ENCODE data around the gene RNPEP. TPM values are rescaled to one million over a fixed set of nuclear protein-coding genes. Genes with fewer than 3 reads are reported as not detected.
"Not testable (repeated sequence)": the region's sequence is repeated elsewhere in the genome, so short reads cannot be mapped to it uniquely, and the experiment has no call there.

Gene RNPEP
- total RNA-seq (10 to 100 TPM; 19.1 to 37.9 TPM), polyA plus RNA-seq (ENCODE audit: insufficient read length in 2 of 2) (10 to 100 TPM; 36.0 to 41.4 TPM)
- long read RNA-seq, donor 1, transcript RNPEP-201 (11 exons, 2,427 nt), result major isoform, 6 of 14 reads
- long read RNA-seq, donor 1, partial matches to known transcripts, result 6 of 14 reads
- long read RNA-seq, donor 1, other reads (novel, unspliced or antisense), result 0 of 14 reads
- long read RNA-seq, donor 2, partial matches to known transcripts, result 0 of 3 reads
- long read RNA-seq, donor 2, other reads (novel, unspliced or antisense), result 0 of 3 reads
- long read RNA-seq, donor 3, transcript RNPEP-201 (11 exons, 2,427 nt), result major isoform, 5 of 5 reads
- long read RNA-seq, donor 3, partial matches to known transcripts, result 0 of 5 reads
- long read RNA-seq, donor 3, other reads (novel, unspliced or antisense), result 0 of 5 reads
- long read RNA-seq, donor 4, transcript RNPEP-201 (11 exons, 2,427 nt), result major isoform, 7 of 9 reads
- long read RNA-seq, donor 4, partial matches to known transcripts, result 0 of 9 reads
- long read RNA-seq, donor 4, other reads (novel, unspliced or antisense), result 0 of 9 reads

GRCh38 chr1:201982623-201983379 is at the start of gene RNPEP:
Gene RNPEP (plus strand): TSS chr1:201982648. CDS start chr1:201982667, 19 bp downstream.
- Histone ChIP-seq H3K27ac (ENCODE audit: low read depth, low read length) (peak within 1 kb of the TSS; percentile 82), H3K27me3 (ENCODE audit: control insufficient read depth, insufficient read depth, low read length) (no peaks in the 10 kb centered on the region), H3K36me3 (ENCODE audit: control insufficient read depth, insufficient read depth, low read length) (peaks cover 6% of the 10 kb centered on the region), H3K4me3 (ENCODE audit: low read depth, low read length) (peak within 1 kb of the TSS; percentile 65), H3K9me3 (ENCODE audit: control insufficient read depth, insufficient read depth, low read length) (no peaks in the 10 kb centered on the region), H3K4me1 (ENCODE audit: control insufficient read depth, insufficient read depth, low read length) (peaks cover 11% of the 10 kb centered on the region)
- DNase-seq (ENCODE audit: low read depth in 4 of 6, low spot score in 6 of 6), result peak; percentile 21 to 89 (median 40)
- under 1% methylated on average over 80 of the region's 80 CpGs for whole genome bisulfite sequencing (ENCODE audit: insufficient coverage)

GRCh38 chr1:201933840-201934430 is 48.5 kb upstream of the RNPEP start:
- no peak for DNase-seq (ENCODE audit: low read depth in 4 of 6, low spot score in 6 of 6)
- no peaks in the 10 kb centered on the region for H3K9me3 ChIP-seq (ENCODE audit: control insufficient read depth, insufficient read depth, low read length)
- 64% methylated on average over 5 of the region's 5 CpGs for WGBS (ENCODE audit: insufficient coverage)
- H3K4me3 ChIP-seq (ENCODE audit: low read depth, low read length), result no peak overlapping the region
- H3K4me1 ChIP-seq (ENCODE audit: control insufficient read depth, insufficient read depth, low read length), result peaks cover 5% of the 10 kb centered on the region
- H3K27ac ChIP-seq (ENCODE audit: low read depth, low read length), result no peak overlapping the region
- no peaks in the 10 kb centered on the region for H3K27me3 ChIP-seq (ENCODE audit: control insufficient read depth, insufficient read depth, low read length)
- H3K36me3 ChIP-seq (ENCODE audit: control insufficient read depth, insufficient read depth, low read length), result no peaks in the 10 kb centered on the region

GRCh38 chr1:201937624-201938213 is 44.7 kb upstream of the RNPEP start:
- no peak overlapping the region for H3K27ac ChIP-seq (ENCODE audit: low read depth, low read length)
- WGBS (ENCODE audit: insufficient coverage), result no CpG with 5 or more reads among the region's 5 CpGs
- DNase-seq (ENCODE audit: low read depth in 4 of 6, low spot score in 6 of 6), result no peak
- no peak overlapping the region for H3K4me3 ChIP-seq (ENCODE audit: low read depth, low read length)
- H3K9me3 ChIP-seq (ENCODE audit: control insufficient read depth, insufficient read depth, low read length), result no peaks in the 10 kb centered on the region
- H3K27me3 ChIP-seq (ENCODE audit: control insufficient read depth, insufficient read depth, low read length), result no peaks in the 10 kb centered on the region
- H3K36me3 ChIP-seq (ENCODE audit: control insufficient read depth, insufficient read depth, low read length), result no peaks in the 10 kb centered on the region
- H3K4me1 ChIP-seq (ENCODE audit: control insufficient read depth, insufficient read depth, low read length), result peaks cover 8% of the 10 kb centered on the region

GRCh38 chr1:201938440-201939035 is 43.9 kb upstream of the RNPEP start:
- Histone ChIP-seq H3K27ac (ENCODE audit: low read depth, low read length) (no peak overlapping the region), H3K36me3 (ENCODE audit: control insufficient read depth, insufficient read depth, low read length) (no peaks in the 10 kb centered on the region), H3K27me3 (ENCODE audit: control insufficient read depth, insufficient read depth, low read length) (no peaks in the 10 kb centered on the region), H3K4me3 (ENCODE audit: low read depth, low read length) (no peak overlapping the region), H3K4me1 (ENCODE audit: control insufficient read depth, insufficient read depth, low read length) (peaks cover 8% of the 10 kb centered on the region), H3K9me3 (ENCODE audit: control insufficient read depth, insufficient read depth, low read length) (no peaks in the 10 kb centered on the region)
- 27% methylated on average over 4 of the region's 4 CpGs for WGBS (ENCODE audit: insufficient coverage)
- no peak for DNase-seq (ENCODE audit: low read depth in 4 of 6, low spot score in 6 of 6)

- H3K27me3 ChIP-seq (ENCODE audit: control insufficient read depth, insufficient read depth, low read length), result no peaks in the 10 kb centered on the region
- WGBS (ENCODE audit: insufficient coverage), result 13% methylated on average over 1 of the region's 4 CpGs
- no peaks in the 10 kb centered on the region for H3K36me3 ChIP-seq (ENCODE audit: control insufficient read depth, insufficient read depth, low read length)
- H3K27ac ChIP-seq (ENCODE audit: low read depth, low read length), result no peak overlapping the region
- peak in 1 of 6 donors; percentile 55 for DNase-seq (ENCODE audit: low read depth in 4 of 6, low spot score in 6 of 6)
- H3K4me3 ChIP-seq (ENCODE audit: low read depth, low read length), result no peak overlapping the region
- peaks cover 8% of the 10 kb centered on the region for H3K4me1 ChIP-seq (ENCODE audit: control insufficient read depth, insufficient read depth, low read length)
- no peaks in the 10 kb centered on the region for H3K9me3 ChIP-seq (ENCODE audit: control insufficient read depth, insufficient read depth, low read length)
Measured at GRCh38 chr1:201939148-201939547, 43.3 kb upstream of the RNPEP start.

- 77% methylated on average over 3 of the region's 5 CpGs for WGBS (ENCODE audit: insufficient coverage)
- Histone ChIP-seq H3K4me1 (ENCODE audit: control insufficient read depth, insufficient read depth, low read length) (peaks cover 8% of the 10 kb centered on the region), H3K36me3 (ENCODE audit: control insufficient read depth, insufficient read depth, low read length) (no peaks in the 10 kb centered on the region), H3K27me3 (ENCODE audit: control insufficient read depth, insufficient read depth, low read length) (no peaks in the 10 kb centered on the region), H3K9me3 (ENCODE audit: control insufficient read depth, insufficient read depth, low read length) (no peaks in the 10 kb centered on the region), H3K27ac (ENCODE audit: low read depth, low read length) (no peak overlapping the region), H3K4me3 (ENCODE audit: low read depth, low read length) (no peak overlapping the region)
- no peak for DNase-seq (ENCODE audit: low read depth in 4 of 6, low spot score in 6 of 6)
Measured at GRCh38 chr1:201939574-201939973, 42.9 kb upstream of the RNPEP start.

GRCh38 chr1:201940316-201940715 is 42.1 kb upstream of the RNPEP start:
- DNase-seq (ENCODE audit: low read depth in 4 of 6, low spot score in 6 of 6); H3K4me3 ChIP-seq (ENCODE audit: low read depth, low read length); H3K36me3 ChIP-seq (ENCODE audit: control insufficient read depth, insufficient read depth, low read length); H3K4me1 ChIP-seq (ENCODE audit: control insufficient read depth, insufficient read depth, low read length); H3K27me3 ChIP-seq (ENCODE audit: control insufficient read depth, insufficient read depth, low read length); H3K27ac ChIP-seq (ENCODE audit: low read depth, low read length); H3K9me3 ChIP-seq (ENCODE audit: control insufficient read depth, insufficient read depth, low read length): not testable (repeated sequence)
- WGBS (ENCODE audit: insufficient coverage), result 93% methylated on average over 8 of the region's 10 CpGs

- no peak for DNase-seq (ENCODE audit: low read depth in 4 of 6, low spot score in 6 of 6)
- H3K27me3 ChIP-seq (ENCODE audit: control insufficient read depth, insufficient read depth, low read length), result peaks cover 6% of the 10 kb centered on the region
- no peaks in the 10 kb centered on the region for H3K36me3 ChIP-seq (ENCODE audit: control insufficient read depth, insufficient read depth, low read length)
- H3K4me3 ChIP-seq (ENCODE audit: low read depth, low read length), result no peak overlapping the region
- H3K27ac ChIP-seq (ENCODE audit: low read depth, low read length), result no peak overlapping the region
- H3K9me3 ChIP-seq (ENCODE audit: control insufficient read depth, insufficient read depth, low read length), result no peaks in the 10 kb centered on the region
- peaks cover 17% of the 10 kb centered on the region for H3K4me1 ChIP-seq (ENCODE audit: control insufficient read depth, insufficient read depth, low read length)
- WGBS (ENCODE audit: insufficient coverage), result 26% methylated on average over 9 of the region's 18 CpGs
Measured at GRCh38 chr1:201941420-201942128, 40.9 kb upstream of the RNPEP start.

Measured in spinal cord (tissue), 10 donors.